Fibroblast of pulmonary artery (primary cell): ENCODE data around the gene TGFBR2.

Experiments
- DNase-seq: peaks from one replicate; pipeline ENCODE4 v3.0.0-alpha.2; 2010; ENCODE audit warnings: low read depth
- H3K4me3 ChIP-seq: replicated peaks from 2 replicates; pipeline ENCODE4 v1.5.1; 2011; ENCODE audit warnings: low read depth, mild to moderate bottlenecking, control low read depth, low read length, moderate library complexity
- TF ChIP-seq, protein P1 (sequence below): IDR thresholded peaks from 2 replicates; pipeline ENCODE4 v1.5.1; 2011; ENCODE audit warnings: mild to moderate bottlenecking, control low read depth, low read length, inconsistent platforms; ENCODE audit errors: missing control alignments

TGFBR2 gene

DNA sequence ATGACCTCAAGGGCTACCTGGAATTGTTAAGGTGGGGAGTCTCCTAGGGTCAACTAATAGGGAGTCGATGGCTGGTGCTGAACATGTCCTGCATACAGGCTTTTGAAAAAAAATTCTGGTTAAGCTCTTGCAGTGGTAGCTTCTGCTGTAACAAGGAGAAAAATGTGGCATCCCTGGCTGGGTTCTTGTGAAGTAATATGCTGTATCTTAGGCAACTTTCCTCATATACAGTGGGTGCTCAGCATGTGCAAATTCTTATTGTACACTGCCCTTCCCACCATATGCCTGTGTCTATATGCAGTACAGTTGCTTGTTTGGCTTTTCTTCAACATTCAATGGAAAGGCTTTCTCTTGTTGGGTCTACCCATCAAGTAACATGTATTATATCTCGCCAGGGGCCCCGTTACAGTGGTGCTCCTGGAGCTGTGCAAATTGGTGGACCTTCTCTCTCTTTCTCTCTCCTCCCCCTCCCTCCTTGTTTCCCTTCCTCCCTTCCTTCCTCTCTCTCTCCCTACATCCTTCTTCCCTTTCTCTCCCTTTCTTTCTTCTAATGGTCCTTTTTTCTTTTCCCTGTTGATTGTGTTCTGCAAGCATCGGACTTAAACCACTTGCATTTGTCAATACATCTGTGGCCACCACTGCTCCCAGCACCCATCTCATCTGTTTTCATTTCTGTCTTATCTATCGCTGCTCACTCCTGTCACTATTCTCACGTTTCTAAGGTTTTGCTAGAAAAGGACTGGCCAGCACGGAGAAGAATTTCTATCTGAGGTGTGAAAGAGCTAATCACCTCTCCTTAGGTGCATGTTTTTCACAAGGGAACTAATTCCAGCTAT, 35.2 kb downstream of the TGFBR2 start:
- H3K4me3 ChIP-seq, result no peak overlapping the region
- TF ChIP-seq, protein P1, sequence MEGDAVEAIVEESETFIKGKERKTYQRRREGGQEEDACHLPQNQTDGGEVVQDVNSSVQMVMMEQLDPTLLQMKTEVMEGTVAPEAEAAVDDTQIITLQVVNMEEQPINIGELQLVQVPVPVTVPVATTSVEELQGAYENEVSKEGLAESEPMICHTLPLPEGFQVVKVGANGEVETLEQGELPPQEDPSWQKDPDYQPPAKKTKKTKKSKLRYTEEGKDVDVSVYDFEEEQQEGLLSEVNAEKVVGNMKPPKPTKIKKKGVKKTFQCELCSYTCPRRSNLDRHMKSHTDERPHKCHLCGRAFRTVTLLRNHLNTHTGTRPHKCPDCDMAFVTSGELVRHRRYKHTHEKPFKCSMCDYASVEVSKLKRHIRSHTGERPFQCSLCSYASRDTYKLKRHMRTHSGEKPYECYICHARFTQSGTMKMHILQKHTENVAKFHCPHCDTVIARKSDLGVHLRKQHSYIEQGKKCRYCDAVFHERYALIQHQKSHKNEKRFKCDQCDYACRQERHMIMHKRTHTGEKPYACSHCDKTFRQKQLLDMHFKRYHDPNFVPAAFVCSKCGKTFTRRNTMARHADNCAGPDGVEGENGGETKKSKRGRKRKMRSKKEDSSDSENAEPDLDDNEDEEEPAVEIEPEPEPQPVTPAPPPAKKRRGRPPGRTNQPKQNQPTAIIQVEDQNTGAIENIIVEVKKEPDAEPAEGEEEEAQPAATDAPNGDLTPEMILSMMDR, result no peak

DNA sequence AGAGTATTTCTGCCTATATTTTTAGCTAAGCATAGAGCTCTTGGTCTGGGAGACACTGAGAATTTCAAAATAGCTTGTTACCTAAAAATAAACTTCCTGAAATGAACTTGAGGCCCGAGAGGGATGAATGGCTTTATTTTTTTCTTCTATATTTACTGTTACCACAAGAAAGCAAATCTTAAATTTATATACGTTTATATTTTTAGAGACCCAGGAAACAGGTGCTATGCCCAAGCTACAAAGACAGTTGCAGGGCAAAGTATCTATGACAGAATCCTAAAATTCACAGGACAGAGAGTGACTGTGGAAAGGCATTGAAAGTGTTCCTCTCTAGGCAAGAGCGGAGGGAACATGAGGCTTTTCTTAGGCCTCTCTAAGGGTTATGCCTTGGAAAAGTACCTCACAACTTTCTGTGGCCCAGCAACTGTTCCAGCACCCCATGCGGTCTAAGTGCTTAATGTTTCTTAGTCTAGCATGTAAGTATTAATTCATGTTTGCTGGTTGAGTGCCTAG, 36.5 kb downstream of the TGFBR2 start:
- no peak for DNase-seq
- TF ChIP-seq, protein P1, result no peak
- H3K4me3 ChIP-seq, result no peak overlapping the region

More for the DNA sequence above, 35.2 kb downstream of the TGFBR2 start:
- no peak for DNase-seq

DNA sequence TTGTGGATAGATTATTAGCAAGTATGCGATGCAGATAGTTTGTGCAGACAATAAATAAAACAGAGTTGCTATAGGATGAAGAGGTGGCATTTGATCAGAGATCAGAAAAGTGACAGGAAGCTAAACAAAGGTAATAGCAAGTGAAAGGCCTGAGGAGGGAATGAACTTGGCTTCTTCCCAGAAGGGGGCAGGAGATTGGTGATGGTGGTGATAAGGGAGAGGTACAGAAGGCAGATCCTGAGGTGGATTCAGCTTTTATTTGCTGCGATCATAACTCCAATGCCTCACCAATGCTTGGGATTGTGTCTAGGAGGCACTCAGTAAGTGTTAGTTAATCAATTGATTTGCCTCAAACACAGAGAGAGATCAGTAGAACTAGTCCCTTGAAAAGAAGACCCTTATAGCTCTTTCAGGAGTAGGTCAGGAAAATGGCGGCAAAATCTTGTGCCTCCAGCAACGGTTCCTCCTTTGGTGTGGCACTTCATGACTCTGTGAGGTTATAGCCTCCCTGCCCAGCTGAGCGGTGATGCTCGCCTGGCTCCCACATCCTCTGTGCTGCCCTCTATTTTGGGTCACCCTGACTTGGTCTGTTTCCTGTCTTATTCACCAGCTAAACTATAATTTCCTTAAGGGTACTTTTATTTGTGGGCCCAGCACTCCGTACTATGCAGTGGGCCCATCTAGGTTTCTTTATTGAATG, 37.5 kb downstream of the TGFBR2 start:
- TF ChIP-seq, protein P1, result no peak
- H3K4me3 ChIP-seq, result no peak overlapping the region
- DNase-seq, result no peak

DNA sequence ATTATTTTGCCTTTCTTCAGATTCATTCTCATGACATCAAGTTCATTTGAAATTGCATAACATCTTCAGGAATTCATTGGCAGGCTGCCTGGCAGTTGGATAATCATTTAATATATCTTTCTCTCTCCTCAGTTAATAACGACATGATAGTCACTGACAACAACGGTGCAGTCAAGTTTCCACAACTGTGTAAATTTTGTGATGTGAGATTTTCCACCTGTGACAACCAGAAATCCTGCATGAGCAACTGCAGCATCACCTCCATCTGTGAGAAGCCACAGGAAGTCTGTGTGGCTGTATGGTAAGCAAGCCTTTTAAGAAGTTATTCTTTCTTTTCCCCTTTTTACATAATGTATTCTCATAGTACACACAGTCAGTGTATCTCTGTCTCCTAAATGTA, 38.2 kb downstream of the TGFBR2 start:
- no peak overlapping the region for H3K4me3 ChIP-seq
- DNase-seq, result peak; percentile 88
- TF ChIP-seq, protein P1, result no peak

DNA sequence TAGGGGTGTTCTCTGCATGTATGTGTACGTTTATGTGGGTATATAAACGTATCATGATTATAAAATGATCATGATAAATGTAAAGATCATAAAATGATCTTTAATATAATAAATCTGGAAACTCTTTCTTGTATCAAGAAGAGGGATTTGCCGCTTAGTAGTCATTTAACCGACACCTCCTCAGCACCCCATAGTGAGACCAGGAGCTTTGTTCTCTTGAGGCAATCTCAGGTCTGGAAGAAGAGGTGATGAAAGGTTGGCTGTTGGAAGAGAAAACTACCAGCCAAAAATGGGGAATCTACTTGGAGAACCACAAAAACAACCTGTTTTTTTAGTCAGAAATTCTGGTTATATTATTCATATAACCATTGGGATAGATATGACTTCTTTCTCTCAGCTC, 38.7 kb downstream of the TGFBR2 start:
- DNase-seq, result no peak
- TF ChIP-seq, protein P1, result no peak
- no peak overlapping the region for H3K4me3 ChIP-seq

DNA sequence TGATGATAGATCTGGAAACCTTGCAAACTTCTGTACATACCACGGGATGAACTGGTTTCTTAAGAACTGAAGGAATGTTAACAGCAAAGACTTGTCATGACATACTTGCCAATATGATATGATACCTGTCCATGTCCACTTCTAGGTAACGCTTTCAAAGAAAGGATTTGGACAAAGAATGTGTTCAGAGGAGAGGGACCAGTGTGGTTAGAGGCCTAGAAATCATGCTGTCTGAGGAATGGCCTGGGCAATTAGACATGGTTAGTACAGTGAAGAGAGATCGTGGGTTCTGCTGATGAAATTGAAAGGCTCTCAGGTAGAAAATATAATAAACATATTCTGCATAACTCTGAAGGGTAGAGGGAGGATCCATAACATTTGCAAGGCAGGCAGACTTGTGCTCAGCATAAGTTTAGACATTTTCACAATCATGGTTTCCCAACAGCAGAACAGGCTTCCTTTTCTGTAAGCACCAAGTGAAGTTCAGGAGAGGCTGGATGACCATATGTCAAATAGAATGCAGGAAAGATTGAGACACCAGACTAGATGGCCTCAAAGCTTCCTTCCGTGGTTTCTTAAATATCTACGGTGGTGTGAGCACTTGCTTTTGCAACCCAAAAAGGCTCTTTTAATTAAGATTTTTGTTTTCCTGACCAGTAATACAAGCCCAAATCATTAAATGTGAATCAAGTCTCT, 39.9 kb downstream of the TGFBR2 start:
- H3K4me3 ChIP-seq, result no peak overlapping the region
- TF ChIP-seq, protein P1, result no peak
- peak; percentile 63 for DNase-seq
